ENCODE measurements around the gene FOS. TPM values are rescaled to one million over a fixed set of nuclear protein-coding genes. Genes with fewer than 3 reads are reported as not detected.

FOS gene
- total and polyA plus RNA-seq, 2 of the 13 experiments (the other 11 are each of a cell fraction or from before 2014, with no cell fraction given), result 15.9 to 24.2 TPM

GRCh38 chr14:75277008-75277814 is 1.4 kb upstream of the FOS start (continued):
- TF ChIP-seq SAFB2 (CRISPR knock-in tag; IDR thresholded peaks at IDR 0.05; ENCODE audit: borderline replicate concordance, low read depth) (peak; percentile 48), EZH2 (conservative IDR thresholded peaks at IDR 0.05; ENCODE audit: low read depth, low read length) (no peak), ZNF761 (CRISPR knock-in tag; conservative IDR thresholded peaks at IDR 0.05) (0 out of 2 replicates have a peak, but pooled peaks have one; percentile 48), PATZ1 (CRISPR knock-in tag; IDR thresholded peaks at IDR 0.05) (peak; percentile 56; the same call in 1 of the 2 replicates), YY1 (IDR thresholded peaks at IDR 0.05; ENCODE audit: insufficient read depth, insufficient replicate concordance, low read depth, low read length) (no peak), CHCHD3 (CRISPR knock-in tag; IDR thresholded peaks at IDR 0.05) (0 out of 2 replicates have a peak, but pooled peaks have one; percentile 60), ZNF337 (CRISPR knock-in tag; IDR thresholded peaks at IDR 0.05; ENCODE audit: borderline replicate concordance, low read depth) (no peak), SP4 (CRISPR knock-in tag; IDR thresholded peaks at IDR 0.05) (0 out of 2 replicates have a peak, but pooled peaks have one; percentile 18), ZNF281 (CRISPR knock-in tag; IDR thresholded peaks at IDR 0.05; ENCODE audit: borderline replicate concordance) (no peak), ZNF264 (CRISPR knock-in tag; IDR thresholded peaks at IDR 0.05) (peak; percentile 69; the same call in 1 of the 2 replicates), NFKB2 (CRISPR knock-in tag; IDR thresholded peaks at IDR 0.05; ENCODE audit: borderline replicate concordance) (peak; percentile 65; the same call in 1 of the 2 replicates), THRA (CRISPR knock-in tag; IDR thresholded peaks at IDR 0.05; ENCODE audit: borderline replicate concordance) (0 out of 2 replicates have a peak, but pooled peaks have one; percentile 17), CCDC6 (CRISPR knock-in tag; IDR thresholded peaks at IDR 0.05) (peak; percentile 42; the same call in 1 of the 2 replicates), FOXO4 (CRISPR knock-in tag; conservative IDR thresholded peaks at IDR 0.05) (no peak), GMEB2 (CRISPR knock-in tag; IDR thresholded peaks at IDR 0.05; ENCODE audit: low read depth) (no peak)
